ENCODE measurements around the gene SYK.

- TF ChIP-seq POLR2AphosphoS5 (IDR thresholded peaks at IDR 0.05; ENCODE audit: insufficient read depth in 1 of 2, low read depth in 1 of 2), result no peak
- TF ChIP-seq POLR2A (IDR thresholded peaks at IDR 0.05), result no peak
Observed at GRCh38 chr9:90840696-90841095, 39.1 kb downstream of the SYK start.

Data from vagina (tissue), 2 donors.